Measurements from ENCODE around the gene ATXN1. TPM values are rescaled to one million over a fixed set of nuclear protein-coding genes. Genes with fewer than 3 reads are reported as not detected.

The ATXN1 gene
- total RNA-seq, 1 donor from 2014 or later: 70.0 TPM

GRCh38 chr6:16339265-16339587, 422.0 kb downstream of the ATXN1 start:
- no peaks in the 10 kb centered on the region for H3K9me3 Mint-ChIP-seq
- intact Hi-C loops (cut with micrococcal nuclease): no loop called here
- no peak for DNase-seq
- H3K27ac Mint-ChIP-seq: no peak overlapping the region
- peaks cover 8% of the 10 kb centered on the region for H3K36me3 Mint-ChIP-seq (ENCODE audit: low read depth)
- peaks cover 13% of the 10 kb centered on the region for H3K4me1 Mint-ChIP-seq
- no peaks in the 10 kb centered on the region for H3K27me3 Mint-ChIP-seq
- no peak overlapping the region for H3K4me3 Mint-ChIP-seq

GRCh38 chr6:16338577-16339264, 422.5 kb downstream of the ATXN1 start:
- peaks cover 7% of the 10 kb centered on the region for H3K36me3 Mint-ChIP-seq (ENCODE audit: low read depth)
- H3K27me3 Mint-ChIP-seq: no peaks in the 10 kb centered on the region
- H3K4me1 Mint-ChIP-seq: peaks cover 9% of the 10 kb centered on the region
- intact Hi-C loops (cut with micrococcal nuclease): no loop called here
- DNase-seq: no peak
- H3K27ac Mint-ChIP-seq: no peak overlapping the region
- H3K9me3 Mint-ChIP-seq: no peaks in the 10 kb centered on the region
- no peak overlapping the region for H3K4me3 Mint-ChIP-seq

- Mint-ChIP-seq H3K36me3 (ENCODE audit: low read depth) (peaks cover 7% of the 10 kb centered on the region), H3K27ac (no peak overlapping the region), H3K27me3 (no peaks in the 10 kb centered on the region), H3K4me3 (no peak overlapping the region), H3K9me3 (no peaks in the 10 kb centered on the region), H3K4me1 (peaks cover 6% of the 10 kb centered on the region)
- intact Hi-C loops (cut with micrococcal nuclease): no loop called here
- DNase-seq: no peak
Measured at GRCh38 chr6:16337295-16337975, 423.8 kb downstream of the ATXN1 start.

- peaks cover 7% of the 10 kb centered on the region for H3K36me3 Mint-ChIP-seq (ENCODE audit: low read depth)
- H3K4me3 Mint-ChIP-seq: no peak overlapping the region
- H3K4me1 Mint-ChIP-seq: peaks cover 6% of the 10 kb centered on the region
- H3K9me3 Mint-ChIP-seq: no peaks in the 10 kb centered on the region
- H3K27me3 Mint-ChIP-seq: no peaks in the 10 kb centered on the region
- H3K27ac Mint-ChIP-seq: no peak overlapping the region
- no peak for DNase-seq
- intact Hi-C loops (cut with micrococcal nuclease): no loop called here
Measured at GRCh38 chr6:16336911-16337294, 424.4 kb downstream of the ATXN1 start.

- H3K27ac Mint-ChIP-seq: no peak overlapping the region
- no peak overlapping the region for H3K4me3 Mint-ChIP-seq
Measured at GRCh38 chr6:16336056-16336818, 425.0 kb downstream of the ATXN1 start.

GRCh38 chr6:16335176-16335575, 426.1 kb downstream of the ATXN1 start:
- H3K4me1 Mint-ChIP-seq: peaks cover 6% of the 10 kb centered on the region
- no peaks in the 10 kb centered on the region for H3K9me3 Mint-ChIP-seq
- DNase-seq: no peak
- H3K27me3 Mint-ChIP-seq: no peaks in the 10 kb centered on the region
- peaks cover 5% of the 10 kb centered on the region for H3K36me3 Mint-ChIP-seq (ENCODE audit: low read depth)
- intact Hi-C loops (cut with micrococcal nuclease): no loop called here
- H3K27ac Mint-ChIP-seq: no peak overlapping the region
- H3K4me3 Mint-ChIP-seq: no peak overlapping the region

More at GRCh38 chr6:16336056-16336818, 425.0 kb downstream of the ATXN1 start:
- no peak for DNase-seq
- Mint-ChIP-seq H3K36me3 (ENCODE audit: low read depth) (peaks cover 7% of the 10 kb centered on the region), H3K27me3 (no peaks in the 10 kb centered on the region), H3K9me3 (no peaks in the 10 kb centered on the region), H3K4me1 (peaks cover 6% of the 10 kb centered on the region)
- intact Hi-C loops (cut with micrococcal nuclease): no loop called here

- H3K4me3 Mint-ChIP-seq: no peak overlapping the region
- no peaks in the 10 kb centered on the region for H3K27me3 Mint-ChIP-seq
- intact Hi-C loops (cut with micrococcal nuclease): loop anchor here (5.0 kb wide), 2 partner anchors 258 to 503 kb away; no protein-coding TSS in a partner anchor
- H3K36me3 Mint-ChIP-seq (ENCODE audit: low read depth): peaks cover 5% of the 10 kb centered on the region
- peak overlapping the region; percentile 3 for H3K27ac Mint-ChIP-seq
- DNase-seq: no peak
- H3K4me1 Mint-ChIP-seq: peaks cover 6% of the 10 kb centered on the region
- no peaks in the 10 kb centered on the region for H3K9me3 Mint-ChIP-seq
Measured at GRCh38 chr6:16334671-16335070, 426.6 kb downstream of the ATXN1 start.

- H3K27me3 Mint-ChIP-seq: no peaks in the 10 kb centered on the region
- H3K9me3 Mint-ChIP-seq: no peaks in the 10 kb centered on the region
- H3K4me3 Mint-ChIP-seq: no peak overlapping the region
- peaks cover 12% of the 10 kb centered on the region for H3K36me3 Mint-ChIP-seq (ENCODE audit: low read depth)
- H3K27ac Mint-ChIP-seq: no peak overlapping the region
- no peak for DNase-seq
- peaks cover 3% of the 10 kb centered on the region for H3K4me1 Mint-ChIP-seq
- intact Hi-C loops (cut with micrococcal nuclease): loop anchor here (2.0 to 5.0 kb wide), 6 partner anchors 79 to 753 kb away; no protein-coding TSS in a partner anchor
Measured at GRCh38 chr6:16333580-16333979, 427.7 kb downstream of the ATXN1 start.

GRCh38 chr6:16332175-16332542, 429.1 kb downstream of the ATXN1 start:
- no peaks in the 10 kb centered on the region for H3K9me3 Mint-ChIP-seq
- intact Hi-C loops (cut with micrococcal nuclease): loop anchor here (1.0 to 5.0 kb wide), 10 partner anchors 10 to 755 kb away; partner anchors contain the start of gene ATXN1
- peaks cover 20% of the 10 kb centered on the region for H3K36me3 Mint-ChIP-seq (ENCODE audit: low read depth)

GRCh38 chr6:16331384-16332174, 429.7 kb downstream of the ATXN1 start:
- H3K4me1 Mint-ChIP-seq: peaks cover 3% of the 10 kb centered on the region
- intact Hi-C loops (cut with micrococcal nuclease): loop anchor here (1.0 to 5.0 kb wide), 11 partner anchors 9 to 755 kb away; partner anchors contain the start of gene ATXN1
- no peak overlapping the region for H3K27ac Mint-ChIP-seq
- no peaks in the 10 kb centered on the region for H3K9me3 Mint-ChIP-seq
- no peak overlapping the region for H3K4me3 Mint-ChIP-seq
- DNase-seq: peak; percentile 85
- H3K36me3 Mint-ChIP-seq (ENCODE audit: low read depth): peaks cover 24% of the 10 kb centered on the region
- H3K27me3 Mint-ChIP-seq: no peaks in the 10 kb centered on the region

More at GRCh38 chr6:16332175-16332542, 429.1 kb downstream of the ATXN1 start:
- Mint-ChIP-seq H3K4me1 (peaks cover 3% of the 10 kb centered on the region), H3K27me3 (no peaks in the 10 kb centered on the region), H3K4me3 (no peak overlapping the region), H3K27ac (no peak overlapping the region)
- DNase-seq: peak; percentile 94

GRCh38 chr6:16329233-16329632, 432.0 kb downstream of the ATXN1 start:
- no peaks in the 10 kb centered on the region for H3K27me3 Mint-ChIP-seq
- no peak for DNase-seq
- H3K4me3 Mint-ChIP-seq: no peak overlapping the region
- intact Hi-C loops (cut with micrococcal nuclease): no loop called here
- peaks cover 14% of the 10 kb centered on the region for H3K4me1 Mint-ChIP-seq
- H3K27ac Mint-ChIP-seq: no peak overlapping the region
- H3K36me3 Mint-ChIP-seq (ENCODE audit: low read depth): peaks cover 38% of the 10 kb centered on the region
- H3K9me3 Mint-ChIP-seq: no peaks in the 10 kb centered on the region

GRCh38 chr6:16327777-16328325, 433.4 kb downstream of the ATXN1 start:
- H3K9me3 Mint-ChIP-seq: no peaks in the 10 kb centered on the region
- no peaks in the 10 kb centered on the region for H3K27me3 Mint-ChIP-seq
- peaks cover 38% of the 10 kb centered on the region for H3K36me3 Mint-ChIP-seq (ENCODE audit: low read depth)
- peaks cover 21% of the 10 kb centered on the region for H3K4me1 Mint-ChIP-seq
- H3K27ac Mint-ChIP-seq: no peak overlapping the region
- intact Hi-C loops (cut with micrococcal nuclease): no loop called here
- H3K4me3 Mint-ChIP-seq: no peak overlapping the region
- DNase-seq: no peak
